Jurkat, Clone E6-1 (cell line): Measurements from ENCODE around the gene INAVA. TPM values are rescaled to one million over a fixed set of nuclear protein-coding genes. Genes with fewer than 3 reads are reported as not detected.

Experiments
- DNase-seq: peaks from one replicate; pipeline ENCODE4 v3.0.0-alpha.2; 2011; ENCODE audit warnings: low read depth, low spot score
- H3K4me3 ChIP-seq: 2 replicates; pipeline ENCODE4 v1.5.1; 2011; ENCODE audit warnings: mild to moderate bottlenecking, low read length, control low read depth, moderate library complexity
- polyA plus RNA-seq: library from polyadenylated mRNA; unstranded; fragments of >200 nt; gene quantifications from one replicate; pipeline ENCODE4 v1.2.1, GENCODE V29; 2012; ENCODE audit warnings: missing spikeins; ENCODE audit not compliant: insufficient read length, insufficient read depth

Gene INAVA, protein sequence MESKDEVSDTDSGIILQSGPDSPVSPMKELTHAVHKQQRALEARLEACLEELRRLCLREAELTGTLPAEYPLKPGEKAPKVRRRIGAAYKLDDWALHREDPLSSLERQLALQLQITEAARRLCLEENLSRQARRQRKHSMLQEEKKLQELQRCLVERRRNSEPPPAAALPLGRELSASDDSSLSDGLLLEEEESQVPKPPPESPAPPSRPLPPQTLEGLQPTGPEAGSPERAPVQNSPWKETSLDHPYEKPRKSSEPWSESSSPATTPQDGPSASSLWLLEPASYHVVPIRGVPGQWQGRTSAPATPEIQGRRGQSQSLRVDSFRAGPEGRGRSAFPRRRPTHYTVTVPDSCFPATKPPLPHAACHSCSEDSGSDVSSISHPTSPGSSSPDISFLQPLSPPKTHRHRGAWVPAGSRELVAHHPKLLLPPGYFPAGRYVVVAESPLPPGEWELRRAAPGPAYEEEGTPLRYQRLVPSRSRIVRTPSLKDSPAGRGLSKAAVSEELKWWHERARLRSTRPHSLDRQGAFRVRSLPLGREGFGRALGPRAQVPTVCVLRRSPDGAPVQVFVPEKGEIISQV
- not detected for polyA plus RNA-seq

DNA sequence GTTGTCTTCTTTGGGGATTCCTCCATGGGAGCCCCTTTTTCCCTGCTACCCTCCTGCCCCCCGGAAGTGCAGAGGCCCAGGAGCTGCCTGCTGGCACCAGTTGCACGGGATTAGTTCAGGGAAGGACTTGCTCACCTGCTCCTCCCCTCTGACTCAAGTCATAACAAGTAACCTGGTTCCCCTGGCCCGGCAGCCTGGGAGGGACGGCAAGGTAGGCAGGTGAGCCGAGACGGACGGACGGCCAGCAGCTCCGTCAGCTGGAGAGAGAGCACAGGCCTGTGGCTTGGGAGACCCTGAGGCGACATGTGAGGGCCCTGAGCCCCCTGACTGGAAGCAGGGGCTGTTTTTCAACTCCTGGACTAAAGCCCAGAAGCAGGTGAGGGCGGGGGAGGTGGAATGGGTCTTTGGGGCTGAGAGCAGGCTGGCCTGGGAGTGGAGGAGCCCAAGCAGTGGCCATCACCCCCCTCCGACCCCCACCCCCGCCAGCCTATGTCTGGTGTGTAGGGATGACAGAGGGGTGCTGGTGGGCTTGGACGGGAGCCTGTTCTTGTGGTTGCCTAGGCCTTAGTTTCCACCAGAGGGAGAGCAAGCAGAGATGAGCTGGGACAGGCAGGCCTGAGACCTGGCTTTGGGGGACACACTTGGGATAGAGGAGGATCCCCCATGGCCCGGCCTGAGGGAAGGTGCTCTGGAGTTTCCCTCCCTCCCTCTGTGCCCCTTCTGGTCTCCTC is at the start of gene INAVA:
INAVA (plus strand) TSS at position 189 of the 731 bp plus-strand sequence. CDS start 3,501 bp downstream, outside the sequence.
- no peak for DNase-seq
- H3K4me3 ChIP-seq = no peak within 1 kb of the TSS

DNA sequence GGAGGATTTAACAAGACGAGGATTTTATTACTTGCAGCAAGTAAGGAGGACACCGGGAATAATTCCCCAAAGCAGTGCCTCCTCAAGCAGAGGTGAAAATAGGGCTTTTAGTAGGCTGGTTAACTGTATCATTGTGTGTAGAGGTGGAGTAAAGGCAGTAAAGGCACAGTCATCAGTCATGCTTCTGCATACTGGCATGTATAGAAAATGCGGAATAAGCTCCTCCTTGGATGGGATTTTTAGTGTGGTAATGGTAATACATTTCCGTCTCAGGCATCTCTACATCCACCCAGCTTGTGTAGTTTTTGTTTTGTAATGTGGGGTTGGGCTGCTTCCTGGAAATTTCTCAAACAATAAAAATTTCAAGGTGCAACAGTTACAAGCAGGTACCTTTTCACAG is 49.3 kb upstream of the INAVA start:
- DNase-seq = no peak
- no peak overlapping the region for H3K4me3 ChIP-seq

DNA sequence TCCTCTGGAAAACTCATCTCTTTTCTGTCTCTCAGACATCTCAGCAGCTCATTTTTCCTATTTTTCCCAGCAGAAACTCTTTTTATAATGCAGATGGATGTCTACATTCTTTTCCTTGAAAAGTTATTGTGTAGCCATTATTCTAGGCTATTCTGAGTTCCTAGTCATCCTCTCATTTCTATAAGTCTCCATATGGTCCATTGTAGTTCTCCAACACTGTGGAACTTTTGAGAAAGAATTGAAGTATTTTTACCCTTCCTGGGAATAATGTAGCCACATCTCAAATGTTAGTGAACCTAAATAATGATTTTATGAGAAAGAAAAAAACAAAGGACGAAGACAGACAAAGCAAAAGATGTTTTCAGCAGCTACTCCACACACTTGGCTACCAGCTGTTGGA is 48.3 kb upstream of the INAVA start:
- no peak overlapping the region for H3K4me3 ChIP-seq
- DNase-seq = no peak

DNA sequence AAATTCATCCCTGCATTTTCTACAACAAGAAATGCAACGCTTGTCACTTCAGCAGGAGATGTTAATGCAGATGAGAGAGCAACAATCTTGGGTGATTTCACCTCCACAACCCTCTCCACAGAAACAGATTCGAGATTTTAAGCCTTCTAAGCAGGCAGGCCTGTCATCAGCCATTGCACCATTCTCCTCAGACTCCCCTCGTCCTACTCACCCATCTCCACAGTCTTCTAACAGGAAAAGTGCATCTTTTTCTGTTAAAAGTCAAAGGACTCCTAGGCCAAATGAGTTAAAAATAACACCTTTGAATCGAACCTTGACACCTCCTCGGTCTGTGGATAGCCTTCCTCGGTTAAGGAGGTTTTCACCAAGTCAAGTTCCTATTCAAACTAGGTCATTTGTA is 45.3 kb upstream of the INAVA start:
- DNase-seq = no peak
- H3K4me3 ChIP-seq = no peak overlapping the region

DNA sequence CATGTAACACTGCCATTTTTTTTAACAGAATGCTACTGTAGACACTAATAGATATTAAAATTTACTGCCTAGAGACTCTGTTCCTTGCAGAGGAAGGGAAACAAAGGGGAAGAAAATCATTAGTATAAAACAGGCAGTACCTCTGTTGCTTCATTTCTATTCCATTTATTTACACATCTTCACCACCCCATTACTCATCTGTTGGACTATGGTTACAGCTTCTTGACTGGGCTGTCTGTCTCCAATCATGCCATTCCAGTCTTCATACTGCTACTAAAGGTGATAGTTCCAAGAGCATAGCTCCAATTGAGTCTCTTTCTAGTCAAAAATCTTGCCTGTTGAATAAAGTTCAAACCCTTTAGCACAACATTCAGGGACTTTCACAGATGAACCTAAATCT is 44.1 kb upstream of the INAVA start:
- no peak overlapping the region for H3K4me3 ChIP-seq
- DNase-seq = no peak

DNA sequence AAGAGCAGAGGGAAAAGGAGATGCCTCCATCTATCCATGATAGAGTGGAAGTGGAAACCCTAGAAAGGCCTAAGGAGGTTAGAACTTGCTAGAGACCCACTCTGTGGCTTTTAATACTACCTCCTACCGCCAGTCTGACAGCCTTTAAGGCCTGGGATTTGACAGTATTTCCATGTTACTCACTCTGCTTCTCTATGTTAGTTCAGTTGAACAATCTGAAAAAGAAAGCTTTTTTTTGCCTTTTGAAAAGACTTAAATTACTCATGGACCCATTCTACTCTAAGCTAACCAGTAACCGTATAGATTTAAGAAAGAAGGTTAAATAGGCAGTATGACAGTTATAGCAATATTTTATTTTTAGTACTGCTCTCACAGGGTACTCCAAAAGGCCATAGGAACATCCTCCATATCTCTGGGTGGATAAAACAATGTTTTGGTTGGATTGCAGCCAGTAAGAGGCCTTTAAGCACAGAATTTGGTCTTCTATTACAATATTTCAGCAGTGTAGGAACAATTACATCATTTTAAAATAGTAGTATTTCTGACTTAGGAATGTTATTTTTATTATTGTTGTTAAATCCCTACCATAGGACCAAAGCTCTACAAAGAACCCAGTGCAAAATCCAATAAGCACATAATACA is 37.9 kb upstream of the INAVA start:
- no peak overlapping the region for H3K4me3 ChIP-seq
- no peak for DNase-seq

DNA sequence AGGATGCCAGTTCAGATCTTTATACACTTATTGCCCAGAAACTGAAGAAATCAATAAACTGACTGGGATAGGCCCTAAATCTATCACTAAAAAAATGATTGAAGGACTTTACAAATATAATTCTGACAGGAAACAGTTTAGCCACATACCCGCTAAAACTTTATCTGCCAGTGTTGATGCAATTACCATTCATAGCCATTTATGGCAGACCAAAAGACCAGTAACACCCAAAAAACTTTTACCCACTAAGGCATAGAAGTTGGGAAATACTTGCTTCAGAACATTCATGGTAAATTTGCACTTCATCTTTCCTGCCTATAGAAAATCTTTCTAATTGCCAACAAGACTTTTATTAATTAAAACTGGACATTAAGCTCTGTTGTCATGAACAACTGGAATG is 36.9 kb upstream of the INAVA start:
- no peak for DNase-seq
- no peak overlapping the region for H3K4me3 ChIP-seq

DNA sequence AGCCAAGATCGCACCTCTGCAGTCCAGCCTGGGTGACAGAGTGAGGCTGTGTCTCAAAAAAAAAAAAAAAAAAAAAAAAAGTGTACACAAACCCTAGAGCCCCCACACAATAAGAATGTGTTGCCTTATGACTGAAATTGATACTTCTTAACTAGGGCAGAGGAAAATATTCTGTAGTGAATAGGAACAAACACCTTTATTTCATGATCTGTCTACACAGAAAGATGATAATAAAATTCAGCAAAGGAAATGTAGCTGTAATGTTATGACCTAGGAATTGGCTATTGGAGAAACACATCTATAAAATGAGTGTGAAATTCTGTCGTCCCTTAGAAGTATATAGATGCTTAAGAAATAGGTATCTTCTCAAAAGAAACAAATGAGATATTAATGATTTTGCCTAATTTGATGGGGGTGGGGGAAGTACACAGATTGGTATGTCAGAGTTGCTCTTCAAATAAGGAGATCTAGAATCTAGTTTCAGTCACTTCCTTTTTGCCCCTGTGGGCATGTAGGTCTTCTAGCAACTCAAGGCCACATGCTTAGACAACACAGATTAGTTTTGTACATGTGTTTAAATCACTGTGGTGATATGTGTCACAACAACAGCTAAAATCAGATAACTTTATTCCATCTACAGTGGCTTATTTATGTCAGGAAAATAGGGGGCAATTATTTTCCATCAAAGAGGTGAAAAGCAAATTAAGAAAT is 32.6 kb upstream of the INAVA start:
- no peak overlapping the region for H3K4me3 ChIP-seq
- DNase-seq = no peak

DNA sequence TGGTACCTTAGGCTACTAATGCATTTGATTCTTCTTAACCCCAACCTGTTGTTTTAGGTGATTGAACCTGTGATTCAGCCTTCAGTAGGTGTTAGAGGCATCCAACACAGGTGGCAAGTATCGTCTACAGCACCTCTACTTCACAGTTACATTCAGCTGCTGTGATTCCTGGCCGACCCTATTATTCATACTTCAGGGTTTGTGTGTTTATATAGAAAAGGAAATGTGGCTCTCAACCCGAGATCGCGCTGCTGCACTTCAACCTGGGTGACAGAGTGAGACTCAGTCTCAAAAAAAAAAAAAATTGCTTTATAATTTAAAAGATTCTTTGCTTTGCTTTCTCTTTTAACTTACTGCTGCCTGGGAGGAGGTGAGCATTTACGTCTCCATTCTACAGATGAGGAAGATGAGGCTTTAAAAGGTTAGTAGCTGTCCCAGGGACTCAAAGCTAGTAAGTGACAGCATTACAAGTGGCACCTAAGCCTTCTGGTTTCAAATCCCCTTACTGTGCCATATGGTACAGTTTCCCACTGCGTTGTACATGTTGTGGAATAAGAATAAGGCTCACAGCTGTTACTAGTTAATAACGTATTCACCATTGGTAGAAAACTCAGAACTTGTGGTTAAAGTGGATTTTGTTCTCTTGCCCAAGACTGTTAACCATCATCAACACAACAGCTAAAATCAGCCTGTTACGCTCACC is 31.8 kb upstream of the INAVA start:
- no peak for DNase-seq
- no peak overlapping the region for H3K4me3 ChIP-seq

DNA sequence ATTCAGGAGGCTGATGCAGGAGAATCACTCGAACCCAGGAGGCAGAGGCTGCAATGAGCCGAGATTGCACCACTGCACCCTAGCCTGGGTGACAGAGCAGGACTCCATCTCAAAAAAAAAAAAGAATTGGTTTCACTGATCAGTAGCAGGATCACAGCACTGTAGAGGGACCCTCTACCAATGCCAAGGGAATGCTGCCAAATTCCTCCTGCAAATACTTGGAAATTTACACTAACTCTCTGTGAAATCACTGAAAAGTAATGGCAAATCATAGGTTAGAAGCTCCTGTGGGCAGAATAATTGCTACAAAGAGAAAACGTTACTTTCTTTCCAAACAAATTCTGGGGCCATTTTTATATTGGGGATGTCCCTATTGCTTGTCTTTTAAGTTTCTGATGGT is 28.6 kb upstream of the INAVA start:
- DNase-seq = no peak
- H3K4me3 ChIP-seq = no peak overlapping the region

DNA sequence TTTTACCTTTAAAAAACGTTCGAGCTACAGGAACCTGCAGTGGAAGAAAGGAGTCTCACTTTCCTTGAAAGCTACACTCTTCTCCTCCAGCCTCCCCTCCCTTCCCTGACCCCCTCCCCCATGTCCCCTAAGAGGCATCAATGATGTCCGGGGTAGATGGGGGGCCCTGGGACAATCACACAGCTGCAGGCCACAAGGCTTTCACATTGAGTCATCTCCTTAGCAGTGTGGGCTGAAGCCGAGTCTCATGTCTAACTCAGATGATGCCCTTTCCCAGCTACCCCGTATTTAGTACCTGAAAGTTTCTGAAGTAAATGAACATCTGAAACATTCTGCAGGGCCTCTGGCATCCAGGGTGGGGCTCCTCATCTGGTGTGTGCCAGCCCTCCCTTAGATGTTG is 28.2 kb upstream of the INAVA start:
- DNase-seq = no peak
- no peak overlapping the region for H3K4me3 ChIP-seq

DNA sequence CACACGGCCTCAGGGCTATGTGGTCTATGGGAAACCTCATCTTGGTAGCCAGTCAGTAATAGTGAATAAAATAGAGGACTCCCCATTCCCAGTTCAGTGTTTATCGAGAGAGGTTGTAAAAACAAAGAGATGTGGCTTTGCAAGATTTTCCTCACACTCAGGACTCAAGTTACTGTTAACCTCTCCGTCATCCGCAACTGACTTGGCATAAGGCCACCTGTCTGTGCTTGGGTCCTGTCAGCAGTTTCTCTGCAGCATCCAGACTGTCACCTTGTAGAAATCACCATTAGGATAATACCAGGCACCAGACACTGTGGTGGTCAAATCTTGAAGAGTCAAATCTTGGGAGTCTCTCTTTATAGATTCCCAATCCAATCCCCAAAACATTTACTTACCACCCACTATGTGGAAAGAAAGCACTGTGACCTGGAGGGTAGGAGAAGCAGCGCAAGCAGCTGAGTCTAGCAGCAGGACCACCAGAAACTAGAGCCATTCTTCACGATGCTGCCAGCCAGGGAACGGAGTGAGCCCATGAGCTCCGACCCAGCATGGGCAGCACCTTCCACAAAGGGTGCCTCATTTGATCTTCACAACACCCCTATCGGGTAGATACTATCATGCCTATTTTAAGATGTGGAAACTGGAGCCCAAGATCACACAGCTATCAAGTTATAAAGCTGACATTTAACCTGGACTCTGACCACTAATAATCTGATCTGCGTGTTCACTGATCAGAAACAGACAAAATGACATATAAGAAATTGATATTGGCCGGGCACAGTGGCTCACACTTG is 27.5 kb upstream of the INAVA start:
- no peak overlapping the region for H3K4me3 ChIP-seq
- DNase-seq = no peak

DNA sequence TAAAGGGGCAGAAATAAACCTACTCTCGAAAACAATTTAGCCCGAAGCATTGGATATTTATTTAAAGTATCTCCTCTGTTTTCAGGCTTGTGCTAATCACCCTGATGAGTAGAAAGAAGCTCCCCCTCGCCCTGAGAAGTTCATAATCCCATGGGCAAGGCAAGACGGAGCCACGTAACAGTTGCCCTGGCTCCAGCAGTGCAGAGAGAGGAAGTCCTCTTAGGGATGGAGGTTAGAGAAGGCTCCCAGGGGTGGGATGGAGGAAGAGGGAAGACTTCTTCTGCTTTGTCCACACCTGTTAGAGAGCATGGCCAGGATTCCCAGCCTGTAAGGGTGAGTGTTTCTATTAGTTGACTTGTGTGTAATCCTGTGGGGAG is 25.3 kb upstream of the INAVA start:
- DNase-seq = no peak

DNA sequence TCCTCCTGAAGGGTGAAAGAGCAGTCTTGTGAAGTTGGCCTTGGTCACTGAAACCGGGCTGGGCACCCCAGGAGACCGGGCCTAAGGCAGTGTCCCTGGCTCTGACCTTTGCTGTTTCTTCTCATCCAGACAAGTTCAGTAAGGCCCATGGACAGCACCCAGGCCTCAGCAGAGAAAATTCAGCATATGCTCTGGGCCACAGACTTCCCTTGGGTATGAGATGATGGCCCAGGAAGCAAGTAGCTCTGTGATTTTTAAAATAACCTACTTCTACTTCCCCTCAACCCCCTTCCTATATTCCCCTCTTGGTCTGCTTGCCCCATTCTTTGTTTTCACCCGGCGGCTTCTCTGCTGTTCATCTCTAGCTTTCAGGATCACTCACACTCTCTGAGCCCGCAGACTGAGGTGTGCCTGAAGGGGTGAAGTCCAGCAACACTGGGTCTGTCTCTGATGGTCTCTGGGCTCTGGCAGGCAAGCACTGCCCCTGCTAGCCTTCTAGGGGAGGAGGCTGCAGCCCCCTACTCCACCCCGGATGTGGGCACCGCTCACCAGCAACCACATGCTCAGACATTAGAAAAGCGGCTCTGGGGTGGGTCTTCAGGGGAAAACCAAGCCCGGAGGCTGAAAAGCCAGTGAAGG is 24.8 kb upstream of the INAVA start:
- no peak overlapping the region for H3K4me3 ChIP-seq
- DNase-seq = no peak

More for the DNA sequence above, 25.3 kb upstream of the INAVA start:
- no peak overlapping the region for H3K4me3 ChIP-seq

DNA sequence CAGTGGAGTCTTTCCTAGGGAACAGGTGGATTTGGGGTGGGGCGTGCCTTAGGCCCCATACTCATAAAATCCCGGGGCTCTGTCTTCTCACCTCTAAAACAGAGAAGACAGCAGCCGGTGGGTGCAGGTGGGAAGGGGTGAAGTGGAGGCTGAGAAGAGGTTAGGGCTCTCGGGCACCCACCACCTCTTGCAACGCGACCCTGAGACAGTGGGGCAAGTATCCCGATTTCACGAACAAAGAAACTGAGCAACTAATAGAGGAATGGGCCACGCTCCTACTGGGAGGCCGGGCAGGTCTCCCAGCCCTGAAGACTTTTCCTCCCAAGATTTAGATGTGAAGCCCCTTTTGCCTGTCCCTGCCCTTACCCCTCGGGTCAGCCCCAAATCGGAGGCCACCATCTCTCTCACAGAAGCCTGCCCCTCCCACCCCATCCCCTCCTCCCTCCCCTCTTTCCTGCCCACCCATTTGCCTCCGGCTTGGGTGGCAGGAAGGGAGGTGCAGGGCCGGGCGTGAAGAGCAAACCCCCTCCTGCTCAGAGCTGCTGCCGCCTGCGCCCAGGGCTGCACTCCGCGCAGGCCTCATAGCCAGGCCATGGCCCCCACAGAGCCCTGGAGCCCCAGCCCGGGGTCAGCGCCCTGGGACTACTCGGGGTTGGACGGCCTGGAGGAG is 22.1 kb upstream of the INAVA start, which contains the start of gene GPR25:
GPR25 (plus strand) TSS at position 536 of the 670 bp plus-strand sequence; CDS start at position 593, 57 bp downstream.
- H3K4me3 ChIP-seq = no peak within 1 kb of the TSS
- no peak for DNase-seq

DNA sequence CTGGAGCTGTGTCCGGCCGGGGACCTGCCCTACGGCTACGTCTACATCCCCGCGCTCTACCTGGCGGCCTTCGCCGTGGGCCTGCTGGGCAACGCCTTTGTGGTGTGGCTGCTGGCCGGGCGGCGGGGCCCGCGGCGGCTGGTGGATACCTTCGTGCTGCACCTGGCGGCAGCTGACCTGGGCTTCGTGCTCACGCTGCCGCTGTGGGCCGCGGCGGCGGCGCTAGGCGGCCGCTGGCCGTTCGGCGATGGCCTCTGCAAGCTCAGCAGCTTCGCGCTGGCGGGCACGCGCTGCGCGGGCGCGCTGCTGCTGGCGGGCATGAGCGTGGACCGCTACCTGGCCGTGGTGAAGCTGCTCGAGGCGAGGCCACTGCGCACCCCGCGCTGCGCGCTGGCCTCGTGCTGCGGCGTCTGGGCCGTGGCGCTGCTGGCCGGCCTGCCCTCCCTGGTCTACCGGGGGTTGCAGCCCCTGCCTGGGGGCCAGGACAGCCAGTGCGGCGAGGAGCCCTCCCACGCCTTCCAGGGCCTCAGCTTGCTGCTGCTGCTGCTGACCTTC is 21.5 kb upstream of the INAVA start:
- H3K4me3 ChIP-seq = no peak overlapping the region
- no peak for DNase-seq
